GM19238 (cell line): ENCODE data around the gene TEX2.
A peak's percentile ranks its signal among the peaks of the same experiment; 100 is the strongest.

Experiments used
- DNase-seq: peaks from one replicate; pipeline ENCODE4 v3.0.0; 2011; ENCODE audit warnings: low spot score; ENCODE audit not compliant: insufficient read length

TEX2 gene

DNA sequence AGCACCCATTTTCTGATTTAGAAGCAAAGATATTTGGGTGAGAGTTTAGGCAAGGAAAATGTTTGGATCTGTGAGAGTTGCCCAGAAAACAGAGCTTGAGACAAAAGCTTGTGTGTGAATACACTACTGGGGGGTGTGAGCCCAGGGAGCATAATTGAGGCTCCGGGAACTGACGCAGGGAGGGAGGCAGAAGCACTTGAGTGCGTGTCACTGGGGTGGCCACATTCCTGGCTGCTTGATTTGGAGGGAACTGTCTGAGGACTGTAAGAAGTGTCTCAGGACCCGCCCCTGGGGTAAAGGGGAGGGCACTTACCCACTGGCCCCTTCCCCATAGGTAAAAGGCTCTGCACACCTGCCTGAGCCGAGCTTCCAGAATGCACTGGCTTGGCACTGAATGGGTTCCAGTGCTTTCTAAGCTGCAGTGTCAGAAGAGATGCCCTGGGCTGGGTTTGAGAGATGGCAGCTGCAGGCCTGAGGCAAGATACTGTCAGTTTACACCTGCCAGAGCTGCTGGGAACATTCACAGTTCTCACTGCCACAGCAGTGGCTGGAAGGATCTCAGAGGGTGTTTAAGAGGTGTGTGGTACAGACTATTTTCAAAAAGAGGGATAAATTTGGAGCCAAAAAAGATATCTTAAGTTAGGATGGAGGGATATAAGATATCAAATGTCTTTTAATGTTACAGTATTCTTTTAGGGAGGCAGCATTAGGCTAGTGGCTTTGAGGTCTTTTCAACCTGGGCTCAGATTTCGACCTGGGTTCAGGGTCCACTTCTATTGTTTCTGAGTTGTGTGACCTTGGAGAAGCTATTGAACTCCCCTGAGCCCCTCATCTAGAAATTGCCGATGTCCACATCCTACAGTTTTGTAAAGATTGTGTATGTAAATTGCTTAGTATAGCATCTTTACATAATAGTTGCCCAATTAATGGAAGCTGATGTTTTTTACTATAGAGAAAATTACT is 6.9 kb upstream of the TEX2 start:
- no peak for DNase-seq

DNA sequence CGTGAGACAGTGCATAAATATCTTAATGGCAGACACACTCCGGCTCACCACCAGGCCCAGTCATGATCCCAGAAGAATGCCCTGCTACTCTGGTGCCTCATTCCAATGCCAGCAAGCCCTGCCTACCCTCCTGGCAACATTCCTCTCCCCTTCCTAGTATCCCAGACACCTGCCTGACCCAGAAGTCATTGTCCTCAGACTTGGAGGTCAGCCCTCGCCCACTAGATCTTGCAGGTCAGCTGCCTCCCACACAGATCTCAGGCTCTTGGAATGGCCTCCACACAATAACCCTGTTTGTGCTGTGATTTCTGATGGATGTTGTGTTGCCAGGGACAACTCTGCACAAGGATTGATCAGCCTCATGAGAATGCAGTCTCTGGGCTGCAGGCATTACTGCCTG is 1.8 kb upstream of the TEX2 start:
- no peak for DNase-seq

DNA sequence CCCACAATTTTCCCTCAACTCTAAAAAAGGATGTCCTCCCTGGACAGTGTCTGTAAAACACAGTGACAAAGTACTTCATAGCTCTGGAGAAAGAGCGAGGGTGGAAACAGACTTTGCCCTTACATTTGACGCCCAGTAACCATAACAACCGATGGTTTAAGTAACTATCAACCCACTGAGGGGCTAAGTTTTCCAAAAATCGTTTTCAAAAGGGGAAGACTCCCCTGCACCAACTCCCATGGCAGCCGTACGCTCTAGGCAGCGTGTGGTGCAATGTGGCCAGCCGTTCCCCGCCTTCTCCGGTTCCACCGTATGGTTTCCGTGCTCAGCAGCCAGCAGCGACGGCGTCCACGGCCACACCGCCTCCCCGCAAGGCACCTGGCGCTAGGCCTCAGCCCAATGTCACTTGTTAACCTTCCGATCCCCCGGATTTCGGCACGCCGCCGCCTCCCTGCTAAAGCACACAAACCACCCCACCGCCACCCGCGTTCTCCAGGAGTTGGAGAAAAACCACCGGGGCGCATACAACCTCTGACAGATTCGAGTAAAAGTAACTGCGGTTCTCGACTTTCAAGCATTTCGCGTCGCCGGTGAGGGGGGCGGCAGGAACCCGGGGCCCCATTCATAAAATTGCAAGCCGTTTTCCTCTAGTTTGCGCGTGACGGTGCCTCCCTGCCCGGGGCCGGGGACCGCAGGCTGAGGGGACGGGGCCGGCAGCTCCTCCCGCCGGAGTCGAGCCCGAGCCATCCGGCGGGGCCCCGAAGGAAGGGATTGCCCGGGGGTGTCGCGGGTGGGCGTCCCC is 661 bp downstream of the TEX2 start:
- peak; percentile 56 for DNase-seq

GRCh38 chr17:64261417-64262145 is 1.5 kb downstream of the TEX2 start:
- no peak for DNase-seq

DNA sequence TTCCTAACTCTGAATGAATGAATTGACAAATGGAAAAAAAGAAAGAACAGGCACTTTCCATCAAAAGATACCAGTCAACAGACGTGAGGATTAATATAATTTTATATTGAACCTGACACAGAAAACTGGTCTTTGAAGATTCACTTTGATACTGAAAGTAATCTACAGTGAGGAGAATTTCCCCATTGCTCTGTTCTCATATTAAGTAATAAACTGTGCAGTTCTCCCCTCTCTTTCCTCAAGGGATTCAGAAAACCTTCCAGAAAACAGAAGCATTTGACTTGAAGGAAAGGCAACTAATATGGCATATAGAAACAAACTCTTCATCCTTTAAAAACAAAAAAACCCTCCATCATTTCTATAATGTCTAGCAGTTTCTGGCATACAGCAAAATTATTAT is 2.2 kb downstream of the TEX2 start:
- no peak for DNase-seq

DNA sequence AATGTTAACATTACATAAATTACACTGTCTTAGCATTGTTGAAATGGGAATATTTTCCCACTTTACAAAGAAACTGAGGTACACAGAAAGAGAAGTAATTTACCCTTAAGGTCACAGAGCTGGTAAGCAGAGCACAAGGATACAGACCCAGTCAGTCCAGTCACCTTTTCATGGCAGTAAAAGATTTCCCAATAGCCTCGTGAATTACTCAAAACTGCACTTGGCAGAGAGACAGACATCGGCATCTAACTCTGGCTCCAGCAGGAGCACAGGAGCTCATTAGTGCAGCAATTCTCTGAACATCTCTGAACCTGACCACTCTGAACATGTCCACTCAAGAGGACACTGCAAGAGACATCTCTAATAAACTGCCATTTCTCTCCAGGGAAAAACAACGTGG is 3.1 kb downstream of the TEX2 start:
- DNase-seq = no peak

GRCh38 chr17:64259426-64259825 is 3.6 kb downstream of the TEX2 start:
- DNase-seq = no peak

DNA sequence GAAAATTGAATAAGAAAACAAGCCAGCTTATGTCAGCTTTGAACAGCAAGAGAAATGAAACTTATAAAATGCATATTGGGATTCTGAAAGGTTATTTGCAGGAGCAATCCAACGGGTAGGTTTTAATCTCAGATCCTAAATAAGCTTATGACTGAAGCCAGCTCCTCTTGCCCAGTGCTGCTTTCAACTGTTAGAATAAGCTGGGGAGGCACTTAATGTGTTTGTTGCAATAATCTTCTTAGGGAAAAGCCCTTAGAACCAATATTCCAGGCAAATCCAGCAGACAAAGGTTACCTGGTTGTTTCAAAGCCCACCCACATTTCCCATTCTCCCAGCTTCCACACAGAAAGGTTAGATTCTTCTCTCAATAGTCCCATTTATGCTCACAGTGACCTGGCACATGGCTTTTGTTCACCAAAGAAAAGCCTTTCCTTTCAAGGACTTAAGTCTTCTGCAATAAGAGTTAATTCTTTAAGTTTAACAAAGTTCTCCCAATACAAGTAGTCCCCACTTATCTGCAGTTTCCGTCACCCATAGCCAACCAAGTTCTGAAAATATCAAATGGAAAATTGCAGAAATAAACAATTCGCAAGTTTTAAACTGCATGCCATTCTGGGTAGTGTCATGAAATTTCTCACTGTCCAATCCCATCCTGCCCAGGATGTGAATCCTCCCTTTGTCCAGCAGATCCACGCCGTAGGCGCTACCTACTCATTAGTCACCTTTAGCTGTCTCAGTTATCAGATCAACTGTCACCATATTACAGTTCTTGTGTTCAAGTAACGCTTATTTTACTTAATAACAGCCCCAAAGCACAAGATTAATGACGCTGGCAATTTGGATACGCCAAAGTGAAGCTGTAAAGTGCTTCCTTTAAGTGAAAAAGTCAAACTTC is 5.9 kb downstream of the TEX2 start:
- DNase-seq = no peak

DNA sequence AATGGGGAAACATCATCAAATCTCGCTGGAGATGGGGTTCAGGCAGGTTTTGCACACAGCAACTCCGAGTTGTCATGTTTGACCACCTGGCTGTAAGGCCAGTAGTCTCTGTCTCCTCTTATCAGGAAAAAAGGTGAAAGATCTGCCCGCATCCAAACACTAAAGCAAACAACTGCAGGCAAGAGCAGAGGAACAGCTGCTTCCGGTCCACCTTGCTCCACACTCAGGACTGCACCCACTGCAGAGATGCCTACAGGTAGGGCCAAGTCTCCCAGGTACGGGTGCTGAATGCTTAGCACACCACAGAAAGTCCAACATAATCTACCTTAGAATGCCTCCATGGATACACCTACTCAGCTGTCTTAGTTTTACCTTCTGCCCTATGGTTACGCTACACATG is 7.3 kb downstream of the TEX2 start:
- no peak for DNase-seq

- DNase-seq = no peak
Observed at GRCh38 chr17:64254755-64255154, 8.3 kb downstream of the TEX2 start.

GRCh38 chr17:64253470-64253869 is 9.6 kb downstream of the TEX2 start:
- no peak for DNase-seq

- no peak for DNase-seq
Observed at GRCh38 chr17:64252831-64253230, 10.2 kb downstream of the TEX2 start.

DNA sequence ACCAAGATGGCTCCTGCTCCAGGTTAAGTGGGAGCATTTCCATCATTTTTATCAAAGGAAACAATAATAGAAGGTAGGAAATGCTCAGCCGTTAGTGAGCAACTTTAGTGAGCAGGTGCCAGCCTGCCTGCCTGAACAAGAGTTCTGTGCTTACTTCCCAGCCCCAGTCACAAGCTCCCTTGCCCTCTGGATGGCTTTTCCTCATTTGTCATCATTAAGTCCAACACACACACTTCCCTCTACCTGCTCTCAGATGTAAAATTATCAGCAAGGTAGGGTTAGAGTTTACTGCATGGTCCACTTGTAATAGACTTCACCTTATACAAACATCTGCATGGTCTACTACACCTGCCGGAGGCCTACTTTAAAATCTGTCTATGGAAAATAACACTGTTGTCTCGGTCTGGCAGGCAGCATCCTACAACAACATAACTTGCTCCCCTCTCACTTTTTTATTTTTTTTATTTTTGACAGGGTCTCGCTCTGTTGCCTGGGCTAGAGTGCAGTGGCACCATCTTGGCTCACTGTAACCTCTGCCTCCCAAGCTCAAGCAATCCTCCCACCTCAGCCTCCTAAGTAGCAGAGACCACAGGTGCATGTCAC is 12.7 kb downstream of the TEX2 start:
- DNase-seq = no peak

DNA sequence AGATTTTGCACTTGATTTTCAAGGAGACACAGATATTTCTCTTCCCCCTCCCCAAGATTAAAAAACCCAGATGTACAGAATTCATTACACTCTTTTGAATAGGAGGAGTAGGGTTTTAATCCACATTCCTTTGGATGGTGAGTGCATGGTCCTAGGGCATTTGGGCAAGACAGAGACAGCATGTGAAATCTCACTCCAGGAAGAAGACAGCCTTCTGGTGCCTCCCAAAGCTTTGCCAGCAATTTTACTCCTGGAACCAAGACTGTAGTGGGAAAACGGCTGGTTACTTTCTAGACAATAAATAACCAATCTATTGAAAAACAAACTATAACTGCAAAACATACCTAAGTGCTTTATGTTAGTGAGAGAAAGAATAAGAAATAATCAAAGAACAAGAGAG is 15.2 kb downstream of the TEX2 start:
- no peak for DNase-seq

DNA sequence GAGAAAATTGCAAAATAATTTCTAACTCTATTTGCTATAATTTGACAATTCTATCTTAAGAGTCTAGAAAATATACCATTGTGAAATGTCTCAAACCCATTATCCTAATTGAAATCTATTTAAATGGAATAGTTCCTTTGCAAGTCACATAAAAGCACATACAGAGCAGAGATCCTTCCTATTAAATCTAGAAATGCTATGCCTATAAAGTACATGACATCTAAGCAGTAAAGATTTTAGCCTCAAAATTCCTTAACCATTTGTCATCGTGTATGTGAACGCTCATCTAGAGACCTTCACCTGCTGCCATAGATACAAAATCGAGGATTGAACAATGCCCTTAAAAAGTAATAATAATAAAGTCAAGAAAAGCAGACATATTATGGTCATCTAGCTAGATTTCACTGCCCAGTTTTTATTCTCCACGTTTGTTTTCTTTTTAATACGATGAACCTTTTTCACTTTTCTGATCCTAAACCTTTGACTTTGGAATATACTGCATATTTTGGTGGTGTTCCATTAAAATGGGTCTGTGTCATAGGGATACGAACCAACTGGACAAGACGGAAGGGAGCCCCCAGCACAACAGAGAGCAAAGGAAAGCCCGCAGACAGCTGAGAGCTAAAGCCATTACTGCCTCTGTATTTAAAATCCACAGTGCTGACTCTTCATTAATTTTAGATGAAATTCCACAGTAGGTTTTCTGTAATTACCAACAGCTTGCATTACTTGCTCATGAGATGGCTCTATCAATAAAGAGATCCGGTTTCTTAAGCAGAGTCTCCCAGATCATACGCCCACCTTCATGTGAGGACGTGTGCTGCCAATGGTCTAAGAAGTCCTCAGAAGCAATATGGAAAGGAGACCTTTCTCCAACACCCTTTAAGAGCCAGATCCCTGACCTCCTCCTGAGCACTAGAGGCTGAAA is 17.6 kb downstream of the TEX2 start:
- DNase-seq = no peak

DNA sequence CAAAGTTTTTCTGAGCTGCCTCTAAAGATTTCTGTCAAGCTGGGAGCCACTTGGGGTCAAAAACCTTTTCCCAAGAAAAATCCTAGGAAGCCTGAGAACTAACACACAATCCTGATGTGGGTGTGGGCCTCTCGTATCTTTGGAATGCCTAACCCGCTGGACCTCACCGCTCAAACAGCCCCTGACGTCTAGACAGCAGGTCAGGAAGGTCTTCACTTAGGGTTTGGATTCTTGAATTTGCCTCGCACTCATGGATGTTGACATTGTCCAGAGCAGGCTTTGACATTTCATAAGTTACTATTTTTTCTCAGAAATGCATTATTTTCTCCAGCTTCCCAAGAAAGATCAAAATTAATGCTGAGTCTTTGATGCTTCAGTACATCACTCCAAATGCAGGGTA is 18.9 kb downstream of the TEX2 start:
- no peak for DNase-seq

DNA sequence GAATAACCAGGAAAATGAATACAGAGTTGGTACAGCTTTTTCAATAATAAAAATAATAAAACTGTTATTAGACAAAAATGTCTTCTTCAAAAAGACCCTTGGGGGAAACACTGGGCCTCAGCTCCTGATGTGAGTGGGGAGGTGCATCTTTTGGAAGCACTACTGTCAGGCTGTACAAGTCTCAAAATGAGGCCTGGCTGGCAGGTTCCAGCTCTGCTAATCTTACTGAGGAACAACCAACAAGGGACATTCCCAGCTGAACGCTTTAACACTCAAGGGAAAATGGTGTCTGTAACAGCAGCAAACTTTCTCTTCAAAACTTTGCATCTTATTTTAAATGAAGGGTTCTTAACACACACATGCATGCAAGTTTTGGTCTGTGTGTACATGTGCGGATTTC is 19.7 kb downstream of the TEX2 start:
- no peak for DNase-seq

- DNase-seq = no peak
Observed at GRCh38 chr17:64242633-64243032, 20.4 kb downstream of the TEX2 start.

DNA sequence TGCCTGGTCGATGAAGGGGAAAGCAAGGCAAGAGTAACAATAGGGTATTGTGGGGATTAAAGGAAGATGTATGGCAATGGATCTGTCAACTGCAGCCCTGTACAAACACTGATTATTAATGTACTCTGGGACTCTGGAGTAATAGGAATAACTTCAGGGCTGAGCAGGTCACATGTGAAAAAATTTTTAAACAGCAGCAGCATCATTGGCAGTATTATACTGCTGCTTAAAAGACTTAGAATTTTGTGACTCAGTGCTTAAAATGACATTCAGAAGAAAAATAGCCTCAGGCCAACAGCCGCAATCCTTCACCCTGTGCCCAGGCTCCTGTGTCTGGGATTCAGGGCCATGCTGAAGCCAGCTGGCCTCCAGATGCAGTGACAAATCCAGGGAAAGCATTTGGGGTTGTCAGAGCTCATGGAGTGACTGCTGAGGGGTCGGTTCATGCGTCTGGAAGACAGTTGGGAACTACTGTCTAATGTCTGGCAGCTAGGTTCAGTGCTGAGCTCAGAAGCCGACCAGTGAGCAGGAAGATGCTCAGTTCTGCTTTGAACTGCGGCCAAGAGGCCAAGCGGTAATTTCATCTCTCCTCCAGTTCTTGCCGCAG is 22.2 kb downstream of the TEX2 start:
- no peak for DNase-seq
